ENCODE measurements around the gene SHANK2. TPM values are rescaled to one million over a fixed set of nuclear protein-coding genes. Genes with fewer than 3 reads are reported as not detected.

The SHANK2 gene
- total RNA-seq, 5 donors from 2014 or later (not counting 1 experiment from before 2014, with no cell fraction given), result 0.15 to 0.60 (median 0.49) TPM; not detected in 2

- ChIA-PET POLR2A (no interaction called here), CTCF (no interaction called here)
- no peaks in the 10 kb centered on the region for H3K4me1 ChIP-seq (ENCODE audit: control insufficient read depth in 1 of 2, extremely low read depth in 1 of 2, insufficient read depth in 2 of 2, low read length in 2 of 2)
- Mint-ChIP-seq H3K27ac (no peak overlapping the region), H3K36me3 (no peaks in the 10 kb centered on the region), H3K4me3 (no peak overlapping the region), H3K4me1 (no peaks in the 10 kb centered on the region), H3K27me3 (peaks cover 15 to 24% of the 10 kb centered on the region in 2 donors), H3K9me3 (peaks cover 7 to 24% (median 8%) of the 10 kb centered on the region in 3 donors)
- no peaks in the 10 kb centered on the region for H3K9me3 ChIP-seq
- no peaks in the 10 kb centered on the region for H3K36me3 ChIP-seq (ENCODE audit: control insufficient read depth in 2 of 2, extremely low read depth in 1 of 2, insufficient read depth in 1 of 2, low read length in 1 of 2)
- peaks cover 0 to 40% of the 10 kb centered on the region in 2 experiments for H3K27me3 ChIP-seq (replicated peaks in 1 of 2; ENCODE audit: control insufficient read depth in 2 of 2, extremely low read depth in 1 of 2, insufficient read depth in 2 of 2, low read length in 1 of 2)
- no peak overlapping the region for H3K27ac ChIP-seq (ENCODE audit: low read length)
- ATAC-seq (replicated peaks in 1 of 4) (no peak), DNase-seq (peak in 1 of 35 experiments; percentile 8)
- no peak overlapping the region for H3K4me3 ChIP-seq (ENCODE audit: control insufficient read depth in 1 of 2, extremely low read depth in 1 of 2, low read length in 1 of 2)
- 85% methylated on average over 5 of the region's 9 CpGs for WGBS (ENCODE audit: insufficient coverage)
Measured at GRCh38 chr11:71294846-71295600, 42.6 kb upstream of the SHANK2 start.

GRCh38 chr11:71293961-71294782, 41.8 kb upstream of the SHANK2 start:
- Mint-ChIP-seq H3K36me3 (no peaks in the 10 kb centered on the region), H3K4me3 (no peak overlapping the region), H3K9me3 (peaks cover 7 to 32% (median 15%) of the 10 kb centered on the region in 3 donors), H3K27me3 (peaks cover 15 to 18% of the 10 kb centered on the region in 2 donors), H3K27ac (no peak overlapping the region), H3K4me1 (no peaks in the 10 kb centered on the region)
- ChIA-PET CTCF (no interaction called here), POLR2A (no interaction called here)
- Histone ChIP-seq H3K4me3 (ENCODE audit: control insufficient read depth in 1 of 2, extremely low read depth in 1 of 2, low read length in 1 of 2) (no peak overlapping the region), H3K36me3 (ENCODE audit: control insufficient read depth in 2 of 2, extremely low read depth in 1 of 2, insufficient read depth in 1 of 2, low read length in 1 of 2) (no peaks in the 10 kb centered on the region), H3K9me3 (no peaks in the 10 kb centered on the region), H3K4me1 (ENCODE audit: control insufficient read depth in 1 of 2, extremely low read depth in 1 of 2, insufficient read depth in 2 of 2, low read length in 2 of 2) (no peaks in the 10 kb centered on the region), H3K27ac (ENCODE audit: low read length) (no peak overlapping the region), H3K27me3 (replicated peaks in 1 of 2; ENCODE audit: control insufficient read depth in 2 of 2, extremely low read depth in 1 of 2, insufficient read depth in 2 of 2, low read length in 1 of 2) (peaks cover 0 to 32% of the 10 kb centered on the region in 2 experiments)
- DNase-seq (peak in 1 of 35 experiments; percentile 21), ATAC-seq (replicated peaks in 1 of 4) (no peak)
- 90% methylated on average over 2 of the region's 3 CpGs for WGBS (ENCODE audit: insufficient coverage)

- H3K9me3 ChIP-seq, result no peaks in the 10 kb centered on the region
- no peak overlapping the region for H3K4me3 ChIP-seq (ENCODE audit: control insufficient read depth in 1 of 2, extremely low read depth in 1 of 2, low read length in 1 of 2)
- peaks cover 6 to 8% of the 10 kb centered on the region in 2 donors for H3K27me3 Mint-ChIP-seq
- H3K36me3 ChIP-seq (ENCODE audit: control insufficient read depth in 2 of 2, extremely low read depth in 1 of 2, insufficient read depth in 1 of 2, low read length in 1 of 2), result no peaks in the 10 kb centered on the region
- peaks cover 7 to 33% (median 20%) of the 10 kb centered on the region in 3 donors for H3K9me3 Mint-ChIP-seq
- DNase-seq (no peak), ATAC-seq (replicated peaks in 1 of 4) (no peak)
- POLR2A ChIA-PET, result no interaction called here
- H3K36me3 Mint-ChIP-seq, result no peaks in the 10 kb centered on the region
- no peaks in the 10 kb centered on the region for H3K4me1 Mint-ChIP-seq
- CTCF ChIA-PET, result no interaction called here
- 67% methylated on average over 13 of the region's 14 CpGs for WGBS (ENCODE audit: insufficient coverage)
- no peaks in the 10 kb centered on the region for H3K4me1 ChIP-seq (ENCODE audit: control insufficient read depth in 1 of 2, extremely low read depth in 1 of 2, insufficient read depth in 2 of 2, low read length in 2 of 2)
- peaks cover 0 to 7% of the 10 kb centered on the region in 2 experiments for H3K27me3 ChIP-seq (replicated peaks in 1 of 2; ENCODE audit: control insufficient read depth in 2 of 2, extremely low read depth in 1 of 2, insufficient read depth in 2 of 2, low read length in 1 of 2)
- no peak overlapping the region for H3K4me3 Mint-ChIP-seq
- H3K27ac ChIP-seq (ENCODE audit: low read length), result no peak overlapping the region
- H3K27ac Mint-ChIP-seq, result no peak overlapping the region
Measured at GRCh38 chr11:71286701-71287643, 34.6 kb upstream of the SHANK2 start.

GRCh38 chr11:71285111-71285510, 32.7 kb upstream of the SHANK2 start:
- Mint-ChIP-seq H3K4me1 (no peaks in the 10 kb centered on the region), H3K27ac (no peak overlapping the region), H3K9me3 (peaks cover 5 to 16% (median 12%) of the 10 kb centered on the region in 3 donors), H3K4me3 (no peak overlapping the region), H3K36me3 (no peaks in the 10 kb centered on the region), H3K27me3 (peaks cover 6 to 8% of the 10 kb centered on the region in 2 donors)
- Histone ChIP-seq H3K4me3 (ENCODE audit: control insufficient read depth in 1 of 2, extremely low read depth in 1 of 2, low read length in 1 of 2) (no peak overlapping the region), H3K4me1 (ENCODE audit: control insufficient read depth in 1 of 2, extremely low read depth in 1 of 2, insufficient read depth in 2 of 2, low read length in 2 of 2) (no peaks in the 10 kb centered on the region), H3K27ac (ENCODE audit: low read length) (no peak overlapping the region), H3K36me3 (ENCODE audit: control insufficient read depth in 2 of 2, extremely low read depth in 1 of 2, insufficient read depth in 1 of 2, low read length in 1 of 2) (no peaks in the 10 kb centered on the region), H3K9me3 (no peaks in the 10 kb centered on the region), H3K27me3 (replicated peaks in 1 of 2; ENCODE audit: control insufficient read depth in 2 of 2, extremely low read depth in 1 of 2, insufficient read depth in 2 of 2, low read length in 1 of 2) (peaks cover 0 to 7% of the 10 kb centered on the region in 2 experiments)
- ChIA-PET CTCF (interaction anchor here in 1 of 2 donors (0.8 kb wide), 1 partner anchor 170 kb away, joined by 6 read pairs; no protein-coding TSS in a partner anchor), POLR2A (interaction anchor here in 1 of 2 donors (0.6 kb wide), 1 partner anchor 34 kb away, joined by 3 read pairs; no protein-coding TSS in a partner anchor)
- WGBS (ENCODE audit: insufficient coverage), result 74% methylated on average over 12 of the region's 14 CpGs
- peak in 1 of 35 experiments; percentile 1 for DNase-seq
- no peak for ATAC-seq (replicated peaks in 1 of 4)

- no peaks in the 10 kb centered on the region for H3K9me3 ChIP-seq
- H3K9me3 Mint-ChIP-seq, result peaks cover 4 to 11% (median 9%) of the 10 kb centered on the region in 3 donors
- CTCF ChIA-PET, result interaction anchor here in 1 of 2 donors (0.8 kb wide), 1 partner anchor 170 kb away, joined by 6 read pairs; no protein-coding TSS in a partner anchor
Measured at GRCh38 chr11:71284525-71285092, 32.2 kb upstream of the SHANK2 start.

More at GRCh38 chr11:71284525-71285092, 32.2 kb upstream of the SHANK2 start:
- POLR2A ChIA-PET, result no interaction called here
- Histone ChIP-seq H3K4me1 (ENCODE audit: control insufficient read depth in 1 of 2, extremely low read depth in 1 of 2, insufficient read depth in 2 of 2, low read length in 2 of 2) (no peaks in the 10 kb centered on the region), H3K27me3 (replicated peaks in 1 of 2; ENCODE audit: control insufficient read depth in 2 of 2, extremely low read depth in 1 of 2, insufficient read depth in 2 of 2, low read length in 1 of 2) (peaks cover 0 to 7% of the 10 kb centered on the region in 2 experiments), H3K4me3 (ENCODE audit: control insufficient read depth in 1 of 2, extremely low read depth in 1 of 2, low read length in 1 of 2) (no peak overlapping the region), H3K27ac (ENCODE audit: low read length) (no peak overlapping the region), H3K36me3 (ENCODE audit: control insufficient read depth in 2 of 2, extremely low read depth in 1 of 2, insufficient read depth in 1 of 2, low read length in 1 of 2) (no peaks in the 10 kb centered on the region)
- H3K36me3 Mint-ChIP-seq, result no peaks in the 10 kb centered on the region
- H3K27ac Mint-ChIP-seq, result no peak overlapping the region
- WGBS (ENCODE audit: insufficient coverage), result 67% methylated on average over 1 of the region's 2 CpGs
- ATAC-seq (replicated peaks in 1 of 4), result no peak
- H3K4me3 Mint-ChIP-seq, result no peak overlapping the region
- peaks cover 6 to 8% of the 10 kb centered on the region in 2 donors for H3K27me3 Mint-ChIP-seq
- peak in 1 of 35 experiments; percentile 2 for DNase-seq
- H3K4me1 Mint-ChIP-seq, result no peaks in the 10 kb centered on the region

Measured in T-cell (primary cell).